HL-60 (cell line): ENCODE data around the gene RSF1.

ENCODE experiments used
- CTCF ChIP-seq: IDR thresholded peaks from one replicate; pipeline ENCODE4 v1.5.1; 2011; ENCODE audit warnings: low read length, control low read depth, inconsistent platforms; ENCODE audit not compliant: insufficient read depth
- POLR2AphosphoS5 ChIP-seq: IDR thresholded peaks from 2 replicates; pipeline ENCODE4 v1.6.1; 2012; ENCODE audit warnings: low read depth
- TF ChIP-seq, protein P1 (sequence below): IDR thresholded peaks from 2 replicates; pipeline ENCODE4 v1.6.1; 2012; ENCODE audit warnings: low read depth; ENCODE audit not compliant: insufficient replicate concordance

DNA sequence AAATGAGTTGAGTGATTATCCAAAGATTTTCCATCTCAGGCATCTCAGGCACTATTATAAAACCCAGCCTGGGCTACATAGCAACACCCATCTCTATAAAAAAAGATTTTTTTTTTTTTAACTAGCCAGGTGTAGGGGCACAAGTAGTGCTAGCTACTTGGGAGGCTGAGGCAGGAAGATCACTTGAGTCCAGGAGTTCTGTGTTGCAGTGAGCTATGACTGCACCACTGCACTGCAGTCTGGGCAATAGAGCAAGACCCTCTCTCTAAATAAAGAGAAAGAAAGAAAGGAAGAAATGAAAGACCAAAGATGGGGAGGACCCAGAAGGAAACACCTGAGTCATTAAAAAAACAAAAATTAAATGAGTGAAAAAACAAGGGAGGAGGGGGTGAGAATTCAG is 14.1 kb downstream of the RSF1 start:
- TF ChIP-seq CTCF (no peak), POLR2AphosphoS5 (no peak)
- TF ChIP-seq, protein P1, sequence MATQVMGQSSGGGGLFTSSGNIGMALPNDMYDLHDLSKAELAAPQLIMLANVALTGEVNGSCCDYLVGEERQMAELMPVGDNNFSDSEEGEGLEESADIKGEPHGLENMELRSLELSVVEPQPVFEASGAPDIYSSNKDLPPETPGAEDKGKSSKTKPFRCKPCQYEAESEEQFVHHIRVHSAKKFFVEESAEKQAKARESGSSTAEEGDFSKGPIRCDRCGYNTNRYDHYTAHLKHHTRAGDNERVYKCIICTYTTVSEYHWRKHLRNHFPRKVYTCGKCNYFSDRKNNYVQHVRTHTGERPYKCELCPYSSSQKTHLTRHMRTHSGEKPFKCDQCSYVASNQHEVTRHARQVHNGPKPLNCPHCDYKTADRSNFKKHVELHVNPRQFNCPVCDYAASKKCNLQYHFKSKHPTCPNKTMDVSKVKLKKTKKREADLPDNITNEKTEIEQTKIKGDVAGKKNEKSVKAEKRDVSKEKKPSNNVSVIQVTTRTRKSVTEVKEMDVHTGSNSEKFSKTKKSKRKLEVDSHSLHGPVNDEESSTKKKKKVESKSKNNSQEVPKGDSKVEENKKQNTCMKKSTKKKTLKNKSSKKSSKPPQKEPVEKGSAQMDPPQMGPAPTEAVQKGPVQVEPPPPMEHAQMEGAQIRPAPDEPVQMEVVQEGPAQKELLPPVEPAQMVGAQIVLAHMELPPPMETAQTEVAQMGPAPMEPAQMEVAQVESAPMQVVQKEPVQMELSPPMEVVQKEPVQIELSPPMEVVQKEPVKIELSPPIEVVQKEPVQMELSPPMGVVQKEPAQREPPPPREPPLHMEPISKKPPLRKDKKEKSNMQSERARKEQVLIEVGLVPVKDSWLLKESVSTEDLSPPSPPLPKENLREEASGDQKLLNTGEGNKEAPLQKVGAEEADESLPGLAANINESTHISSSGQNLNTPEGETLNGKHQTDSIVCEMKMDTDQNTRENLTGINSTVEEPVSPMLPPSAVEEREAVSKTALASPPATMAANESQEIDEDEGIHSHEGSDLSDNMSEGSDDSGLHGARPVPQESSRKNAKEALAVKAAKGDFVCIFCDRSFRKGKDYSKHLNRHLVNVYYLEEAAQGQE = no peak
